Breast epithelium (tissue), 4 donors: ENCODE data around the gene ABCA1. TPM values are rescaled to one million over a fixed set of nuclear protein-coding genes. Genes with fewer than 3 reads are reported as not detected.

ENCODE experiments used
- DNase-seq, 2 donors: peaks; one replicate each; pipeline ENCODE4 v3.0.0-alpha.2; 2019; ENCODE audit warnings: low spot score in 2 of 2
- H3K27ac ChIP-seq, 2 donors: fragments of 200-600 bp; sonication (generic) in 1 of 2; one replicate each; pipeline ENCODE4 v1.5.1; 2016 to 2019; ENCODE audit warnings: mild to moderate bottlenecking in 1 of 2
- H3K27me3 ChIP-seq, 2 donors: fragments of 200-600 bp; sonication (generic) in 1 of 2; one replicate each; pipeline versions ENCODE4 v1.5.1 to v1.6.0; 2017 to 2019; ENCODE audit warnings: control low read depth in 1 of 2, mild to moderate bottlenecking in 1 of 2
- H3K36me3 ChIP-seq: fragments of 200-600 bp; one replicate; pipeline ENCODE4 v1.5.1; 2019
- H3K4me1 ChIP-seq, 2 donors: fragments of 200-600 bp; sonication (generic); one replicate each; pipeline ENCODE4 v1.5.1; 2016 to 2019; ENCODE audit warnings: control low read depth in 1 of 2
- H3K4me3 ChIP-seq, 3 donors: fragments of 200-600 bp; sonication (generic); 1 replicate in 2 of 3; 2 replicates in 1 of 3; pipeline ENCODE4 v1.5.1; 2016 to 2019; ENCODE audit warnings: mild to moderate bottlenecking in 3 of 3, moderate library complexity in 2 of 3
- H3K9me3 ChIP-seq, 2 donors: fragments of 200-600 bp; sonication (generic) in 1 of 2; one replicate each; pipeline ENCODE4 v1.5.1; 2016 to 2019; ENCODE audit warnings: control low read depth in 1 of 2
- CTCF ChIP-seq, 3 donors: fragments of 450-650 bp; IDR thresholded peaks; one replicate each; pipeline ENCODE4 v1.5.1; 2016 to 2017; ENCODE audit warnings: antibody characterized with exemption in 3 of 3, mild to moderate bottlenecking in 3 of 3, moderate library complexity in 3 of 3
- POLR2A ChIP-seq: fragments of 450-650 bp; IDR thresholded peaks from one replicate; pipeline ENCODE4 v1.6.1; 2016; ENCODE audit warnings: antibody characterized with exemption, mild to moderate bottlenecking, moderate library complexity
- POLR2AphosphoS5 ChIP-seq, 3 donors: sonication (generic); formaldehyde crosslinking; IDR thresholded peaks; one replicate each; pipeline ENCODE4 v1.6.1; 2017; ENCODE audit warnings: antibody characterized with exemption in 3 of 3
- intact Hi-C: fragments of 100-400 bp; cut with DNase I; formaldehyde crosslinking; loops from one replicate; pipeline ENCODE4 v1.15.1; 2023; ENCODE audit warnings: low total_unique reads
- total RNA-seq, 3 donors: library from RNA; depleted of rRNA; stranded (reverse); fragments of >200 nt; gene quantifications; one replicate each; pipeline ENCODE4 v1.1.0, GENCODE V29; 2016

Gene ABCA1
- total RNA-seq, 3 donors from 2014 or later, result 57.0 to 100 (median 67.8) TPM

DNA sequence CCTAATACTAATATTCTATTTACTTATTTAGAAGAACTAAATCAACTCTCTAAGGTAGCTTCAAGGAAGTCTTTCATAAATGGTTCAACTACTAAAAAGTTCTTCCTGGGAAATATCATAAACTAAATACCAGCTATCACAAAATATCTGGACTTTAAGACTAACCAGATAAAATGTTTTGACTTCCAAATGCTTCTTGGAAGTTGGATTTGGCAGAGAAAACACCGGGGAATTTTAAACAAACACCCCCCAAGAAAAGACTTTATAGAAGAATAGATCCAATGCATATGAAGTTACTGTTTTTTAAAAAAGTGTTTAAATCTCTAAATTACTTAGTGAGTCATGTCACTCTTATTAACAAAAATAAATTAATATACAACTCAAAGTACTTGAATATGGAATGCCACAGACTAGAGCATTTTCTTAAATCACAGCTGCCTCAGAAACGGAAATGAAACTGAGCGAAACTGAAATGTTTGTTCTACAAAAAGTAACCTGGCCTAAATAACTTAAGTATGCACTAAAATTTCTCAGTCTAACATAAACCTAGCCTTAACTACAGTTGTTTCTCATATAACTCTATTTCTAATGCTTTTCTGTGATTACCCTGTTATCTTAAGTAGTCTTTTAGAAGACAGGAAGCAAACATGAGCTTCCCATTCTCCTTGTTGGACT is 6.8 kb downstream of the ABCA1 start:
- DNase-seq, result no peak
- H3K27me3 ChIP-seq, result no peaks in the 10 kb centered on the region
- TF ChIP-seq POLR2AphosphoS5 (IDR thresholded peaks at IDR 0.05), result no peak
- TF ChIP-seq CTCF (IDR thresholded peaks at IDR 0.05), result no peak
- H3K4me1 ChIP-seq, result no peaks in the 10 kb centered on the region
- intact Hi-C loops, result loop anchor here (10.0 kb wide), 1 partner anchor 494 kb away; no protein-coding TSS in a partner anchor
- no peaks in the 10 kb centered on the region for H3K36me3 ChIP-seq
- no peak overlapping the region for H3K27ac ChIP-seq
- H3K4me3 ChIP-seq, result peak overlapping the region in 1 of 3 donors; percentile 1
- H3K9me3 ChIP-seq, result no peaks in the 10 kb centered on the region

DNA sequence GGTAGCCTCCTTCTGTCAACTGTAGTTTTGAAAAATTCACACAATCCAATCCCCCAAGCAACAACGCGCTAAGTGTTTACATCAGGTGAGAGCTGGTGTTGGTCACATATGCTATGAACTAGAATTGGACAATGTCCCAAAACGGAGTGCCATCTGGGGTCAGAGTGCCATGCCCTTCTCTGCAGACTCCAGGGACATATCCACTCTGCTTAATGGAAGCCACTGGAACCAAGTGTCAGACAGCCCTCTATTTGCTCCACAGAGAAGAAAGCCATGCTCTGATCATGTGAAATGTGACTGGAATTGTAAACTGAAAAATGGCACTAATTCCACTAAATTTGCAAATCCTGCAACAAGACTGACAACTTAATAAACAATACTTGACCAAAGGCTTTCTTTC is 12.2 kb downstream of the ABCA1 start:
- Histone ChIP-seq H3K27ac (no peak overlapping the region), H3K27me3 (no peaks in the 10 kb centered on the region), H3K4me3 (no peak overlapping the region), H3K36me3 (no peaks in the 10 kb centered on the region), H3K9me3 (no peaks in the 10 kb centered on the region), H3K4me1 (no peaks in the 10 kb centered on the region)
- DNase-seq, result no peak
- intact Hi-C loops, result no loop called here
- TF ChIP-seq POLR2A (no peak), POLR2AphosphoS5 (IDR thresholded peaks at IDR 0.05) (no peak), CTCF (IDR thresholded peaks at IDR 0.05) (no peak)

GRCh38 chr9:104915049-104915448 is 12.9 kb downstream of the ABCA1 start:
- H3K27ac ChIP-seq, result no peak overlapping the region
- H3K36me3 ChIP-seq, result no peaks in the 10 kb centered on the region
- H3K4me1 ChIP-seq, result peaks cover 0 to 3% of the 10 kb centered on the region in 2 donors
- TF ChIP-seq CTCF (IDR thresholded peaks at IDR 0.05), result no peak
- TF ChIP-seq POLR2AphosphoS5 (IDR thresholded peaks at IDR 0.05), result no peak
- no peak for TF ChIP-seq POLR2A
- DNase-seq, result no peak
- H3K4me3 ChIP-seq, result no peak overlapping the region
- intact Hi-C loops, result no loop called here
- no peaks in the 10 kb centered on the region for H3K27me3 ChIP-seq
- H3K9me3 ChIP-seq, result no peaks in the 10 kb centered on the region

GRCh38 chr9:104914466-104914865 is 13.5 kb downstream of the ABCA1 start:
- H3K27me3 ChIP-seq, result no peaks in the 10 kb centered on the region
- no peak for TF ChIP-seq POLR2A
- TF ChIP-seq POLR2AphosphoS5 (IDR thresholded peaks at IDR 0.05), result no peak
- no peak for TF ChIP-seq CTCF (IDR thresholded peaks at IDR 0.05)
- H3K4me1 ChIP-seq, result peaks cover 0 to 8% of the 10 kb centered on the region in 2 donors
- no peaks in the 10 kb centered on the region for H3K9me3 ChIP-seq
- H3K4me3 ChIP-seq, result no peak overlapping the region
- intact Hi-C loops, result no loop called here
- no peaks in the 10 kb centered on the region for H3K36me3 ChIP-seq
- H3K27ac ChIP-seq, result no peak overlapping the region
- no peak for DNase-seq

GRCh38 chr9:104912606-104913005 is 15.3 kb downstream of the ABCA1 start:
- DNase-seq, result no peak
- Histone ChIP-seq H3K4me3 (no peak overlapping the region), H3K4me1 (peaks cover 0 to 9% of the 10 kb centered on the region in 2 donors), H3K27me3 (no peaks in the 10 kb centered on the region), H3K27ac (no peak overlapping the region), H3K36me3 (no peaks in the 10 kb centered on the region), H3K9me3 (no peaks in the 10 kb centered on the region)
- TF ChIP-seq POLR2A (no peak), POLR2AphosphoS5 (IDR thresholded peaks at IDR 0.05) (no peak)
- intact Hi-C loops, result no loop called here
